ENCODE results near the gene C2orf92.

The C2orf92 gene

GRCh38 chr2:97723156-97724072 lies 53.9 kb downstream of the C2orf92 start:
- H3K79me2 ChIP-seq (ENCODE audit: low read length): no peaks in the 10 kb centered on the region
- no peaks in the 10 kb centered on the region for H3K27me3 ChIP-seq (replicated peaks; ENCODE audit: insufficient read depth, low read length)
- peaks cover 10% of the 10 kb centered on the region for H3K4me1 ChIP-seq (ENCODE audit: low read length)
- no peaks in the 10 kb centered on the region for H3F3A ChIP-seq (ENCODE audit: insufficient read depth, low read length)
- no peak for TF ChIP-seq EZH2phosphoT487 (IDR thresholded peaks at IDR 0.05; ENCODE audit: low read length)
- no peak for TF ChIP-seq EZH2 (optimal IDR thresholded peaks at IDR 0.05; ENCODE audit: low read depth, low read length)
- TF ChIP-seq CTCF (IDR thresholded peaks at IDR 0.05; ENCODE audit: low read length): no peak
- no peak overlapping the region for H2AFZ ChIP-seq (ENCODE audit: low read length)
- no peaks in the 10 kb centered on the region for H3K9me2 ChIP-seq (replicated peaks; ENCODE audit: insufficient read depth, low read length)
- no peaks in the 10 kb centered on the region for H3K9me3 ChIP-seq (replicated peaks; ENCODE audit: insufficient read depth, low read length)
- DNase-seq: no peak
- no peak overlapping the region for H3K27ac ChIP-seq (ENCODE audit: low read length)
- H3K4me2 ChIP-seq (ENCODE audit: low read depth, low read length): no peak overlapping the region
- H3K9ac ChIP-seq (ENCODE audit: low read length): no peak overlapping the region
- H3K4me3 ChIP-seq (ENCODE audit: low read length): no peak overlapping the region
- no peaks in the 10 kb centered on the region for H4K20me1 ChIP-seq (ENCODE audit: insufficient read depth, low read length)
- no peaks in the 10 kb centered on the region for H3K36me3 ChIP-seq (replicated peaks; ENCODE audit: insufficient read depth, low read length)

GRCh38 chr2:97724073-97724410 lies 54.5 kb downstream of the C2orf92 start:
- H3K4me3 ChIP-seq (ENCODE audit: low read length): no peak overlapping the region
- H3K9me2 ChIP-seq (replicated peaks; ENCODE audit: insufficient read depth, low read length): no peaks in the 10 kb centered on the region
- no peaks in the 10 kb centered on the region for H3K36me3 ChIP-seq (replicated peaks; ENCODE audit: insufficient read depth, low read length)
- no peak for DNase-seq
- H3K9me3 ChIP-seq (replicated peaks; ENCODE audit: insufficient read depth, low read length): no peaks in the 10 kb centered on the region
- peaks cover 4% of the 10 kb centered on the region for H3K4me1 ChIP-seq (ENCODE audit: low read length)
- no peaks in the 10 kb centered on the region for H4K20me1 ChIP-seq (ENCODE audit: insufficient read depth, low read length)
- H2AFZ ChIP-seq (ENCODE audit: low read length): no peak overlapping the region
- no peak overlapping the region for H3K27ac ChIP-seq (ENCODE audit: low read length)
- no peak overlapping the region for H3K9ac ChIP-seq (ENCODE audit: low read length)
- no peak overlapping the region for H3K4me2 ChIP-seq (ENCODE audit: low read depth, low read length)
- H3K79me2 ChIP-seq (ENCODE audit: low read length): no peaks in the 10 kb centered on the region
- H3F3A ChIP-seq (ENCODE audit: insufficient read depth, low read length): no peaks in the 10 kb centered on the region
- TF ChIP-seq CTCF (IDR thresholded peaks at IDR 0.05; ENCODE audit: low read length) (no peak), EZH2phosphoT487 (IDR thresholded peaks at IDR 0.05; ENCODE audit: low read length) (no peak), EZH2 (optimal IDR thresholded peaks at IDR 0.05; ENCODE audit: low read depth, low read length) (no peak)
- H3K27me3 ChIP-seq (replicated peaks; ENCODE audit: insufficient read depth, low read length): no peaks in the 10 kb centered on the region

- no peak overlapping the region for H3K4me2 ChIP-seq (ENCODE audit: low read depth, low read length)
- no peaks in the 10 kb centered on the region for H3K27me3 ChIP-seq (replicated peaks; ENCODE audit: insufficient read depth, low read length)
- H3K4me1 ChIP-seq (ENCODE audit: low read length): no peaks in the 10 kb centered on the region
- no peaks in the 10 kb centered on the region for H3K79me2 ChIP-seq (ENCODE audit: low read length)
- H3K9me2 ChIP-seq (replicated peaks; ENCODE audit: insufficient read depth, low read length): no peaks in the 10 kb centered on the region
- no peak overlapping the region for H2AFZ ChIP-seq (ENCODE audit: low read length)
- H3K9me3 ChIP-seq (replicated peaks; ENCODE audit: insufficient read depth, low read length): no peaks in the 10 kb centered on the region
- no peaks in the 10 kb centered on the region for H3K36me3 ChIP-seq (replicated peaks; ENCODE audit: insufficient read depth, low read length)
- DNase-seq: no peak
- no peaks in the 10 kb centered on the region for H3F3A ChIP-seq (ENCODE audit: insufficient read depth, low read length)
- no peaks in the 10 kb centered on the region for H4K20me1 ChIP-seq (ENCODE audit: insufficient read depth, low read length)
- H3K27ac ChIP-seq (ENCODE audit: low read length): no peak overlapping the region
- H3K9ac ChIP-seq (ENCODE audit: low read length): no peak overlapping the region
- no peak for TF ChIP-seq EZH2 (optimal IDR thresholded peaks at IDR 0.05; ENCODE audit: low read depth, low read length)
- TF ChIP-seq EZH2phosphoT487 (IDR thresholded peaks at IDR 0.05; ENCODE audit: low read length): no peak
- no peak for TF ChIP-seq CTCF (IDR thresholded peaks at IDR 0.05; ENCODE audit: low read length)
- no peak overlapping the region for H3K4me3 ChIP-seq (ENCODE audit: low read length)
Measured at GRCh38 chr2:97724501-97724900, 55.0 kb downstream of the C2orf92 start.
